IPS-18a (cell line): ENCODE measurements around the gene PREX1.

ENCODE experiments used
- H3K27ac ChIP-seq: one replicate; pipeline ENCODE4 v1.5.1; 2013; ENCODE audit warnings: low read length
- H3K27me3 ChIP-seq: one replicate; pipeline ENCODE4 v1.6.1; 2013; ENCODE audit warnings: mild to moderate bottlenecking, low read length; ENCODE audit not compliant: control insufficient read depth, insufficient read depth
- H3K36me3 ChIP-seq: one replicate; pipeline ENCODE4 v1.6.1; 2013; ENCODE audit warnings: low read depth, low read length; ENCODE audit not compliant: control insufficient read depth
- H3K4me1 ChIP-seq: one replicate; pipeline ENCODE4 v1.6.1; 2013; ENCODE audit warnings: low read depth, low read length; ENCODE audit not compliant: control insufficient read depth
- H3K4me3 ChIP-seq: one replicate; pipeline ENCODE4 v1.5.1; 2013; ENCODE audit warnings: low read length
- H3K9ac ChIP-seq: one replicate; pipeline ENCODE4 v1.6.1; 2013; ENCODE audit warnings: mild to moderate bottlenecking, low read length, moderate library complexity
- H3K9me3 ChIP-seq: one replicate; pipeline ENCODE4 v1.6.1; 2013; ENCODE audit warnings: low read depth, low read length; ENCODE audit not compliant: control insufficient read depth

Gene PREX1

DNA sequence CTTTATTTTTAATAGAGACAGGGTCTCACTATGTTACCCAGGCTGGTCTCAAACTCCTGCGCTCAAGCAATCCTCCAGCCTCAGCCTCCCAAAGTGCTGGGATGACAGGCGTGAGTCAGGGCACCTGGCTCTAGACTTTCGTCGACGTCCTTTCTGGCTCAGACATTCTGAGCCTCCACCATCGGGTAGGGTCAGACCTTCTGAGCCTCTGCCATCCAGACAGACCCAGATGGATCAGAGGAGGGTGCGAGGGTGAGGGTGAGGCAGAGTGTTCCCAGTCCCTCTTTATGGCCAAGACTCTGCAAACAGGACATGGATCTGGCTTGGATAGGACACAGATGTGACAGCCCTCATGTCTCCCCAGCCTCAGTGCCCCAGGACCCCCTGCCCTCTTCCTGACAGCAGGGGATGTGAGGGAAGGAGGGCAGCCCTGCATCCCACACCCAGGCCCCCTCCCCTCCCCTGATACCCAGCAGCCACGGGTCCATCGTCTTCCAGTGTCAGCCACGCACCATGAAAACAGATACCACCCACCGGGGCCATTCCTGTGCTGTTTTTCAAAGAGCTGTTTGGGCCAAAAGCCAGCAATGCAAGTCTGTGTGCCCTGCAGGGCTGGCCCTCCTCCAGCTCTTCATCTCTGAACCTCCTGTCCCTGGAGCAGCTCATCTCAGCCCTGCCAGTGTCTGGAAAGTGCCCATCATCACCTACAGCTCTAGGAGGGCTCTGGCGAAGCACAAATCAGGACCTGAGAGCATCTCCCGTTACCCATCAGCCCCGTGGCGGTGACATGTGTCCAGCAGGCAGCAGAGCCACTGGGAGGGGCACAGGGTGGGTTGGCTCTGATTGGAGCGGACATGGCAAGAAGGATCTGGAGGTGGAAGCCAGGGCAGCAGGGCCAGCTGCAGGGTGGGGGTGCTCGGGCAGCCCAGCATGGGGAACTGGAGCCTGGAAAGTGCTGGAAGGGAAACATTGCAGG lies 208.4 kb downstream of the PREX1 start:
- H3K9ac ChIP-seq, result no peak overlapping the region
- H3K27me3 ChIP-seq, result no peaks in the 10 kb centered on the region
- H3K36me3 ChIP-seq, result no peaks in the 10 kb centered on the region
- no peaks in the 10 kb centered on the region for H3K4me1 ChIP-seq
- H3K4me3 ChIP-seq, result no peak overlapping the region
- no peaks in the 10 kb centered on the region for H3K9me3 ChIP-seq
- H3K27ac ChIP-seq, result no peak overlapping the region

DNA sequence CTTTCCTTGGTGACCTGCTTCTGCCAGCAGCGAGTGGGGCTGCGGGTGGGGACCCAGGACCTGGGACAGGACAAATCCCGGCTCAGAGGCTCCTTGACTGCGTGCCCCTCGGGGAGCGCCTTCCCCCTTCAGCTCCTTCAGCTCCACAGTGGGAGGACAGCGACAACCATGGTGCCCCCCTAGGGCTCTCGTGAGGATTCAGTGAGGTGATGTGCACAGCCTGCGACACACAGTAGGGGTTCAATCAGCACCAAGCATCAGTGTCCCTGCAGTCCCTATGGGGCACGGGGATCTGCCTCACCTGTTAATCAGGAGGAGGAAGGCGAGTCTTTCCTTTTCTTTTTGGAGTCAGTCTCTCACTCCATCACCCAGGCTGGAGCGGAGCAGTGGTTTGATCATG lies 209.2 kb downstream of the PREX1 start:
- Histone ChIP-seq H3K9ac (no peak overlapping the region), H3K4me3 (no peak overlapping the region), H3K9me3 (no peaks in the 10 kb centered on the region), H3K36me3 (no peaks in the 10 kb centered on the region), H3K27ac (no peak overlapping the region), H3K27me3 (no peaks in the 10 kb centered on the region), H3K4me1 (no peaks in the 10 kb centered on the region)

DNA sequence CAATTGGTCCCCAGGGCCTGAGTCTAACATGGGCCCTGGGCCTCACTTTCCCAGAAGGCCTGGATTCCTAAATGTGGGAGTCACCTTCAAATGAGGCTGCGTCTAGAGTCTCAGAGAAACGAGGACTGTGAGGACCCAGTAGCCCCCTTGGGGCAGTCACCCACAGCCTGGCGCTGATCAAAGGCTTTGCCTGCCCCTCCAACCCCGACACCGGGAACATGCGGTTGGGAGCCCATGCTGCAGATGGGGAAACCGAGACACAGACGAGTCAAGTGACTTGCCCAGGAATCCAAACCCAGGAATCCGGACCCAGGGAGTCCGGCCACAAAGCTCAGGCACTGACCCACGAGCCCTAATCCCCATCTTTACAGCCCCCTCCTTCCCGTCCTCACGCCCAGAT lies 209.7 kb downstream of the PREX1 start:
- H3K27ac ChIP-seq, result no peak overlapping the region
- no peaks in the 10 kb centered on the region for H3K27me3 ChIP-seq
- H3K9ac ChIP-seq, result no peak overlapping the region
- H3K4me1 ChIP-seq, result no peaks in the 10 kb centered on the region
- H3K36me3 ChIP-seq, result no peaks in the 10 kb centered on the region
- H3K4me3 ChIP-seq, result no peak overlapping the region
- H3K9me3 ChIP-seq, result no peaks in the 10 kb centered on the region

GRCh38 chr20:48617481-48617880 lies 210.3 kb downstream of the PREX1 start:
- Histone ChIP-seq H3K4me3 (no peak overlapping the region), H3K9ac (no peak overlapping the region), H3K36me3 (no peaks in the 10 kb centered on the region), H3K4me1 (no peaks in the 10 kb centered on the region), H3K9me3 (no peaks in the 10 kb centered on the region), H3K27me3 (no peaks in the 10 kb centered on the region), H3K27ac (no peak overlapping the region)

GRCh38 chr20:48616481-48616880 lies 211.3 kb downstream of the PREX1 start:
- Histone ChIP-seq H3K4me1 (no peaks in the 10 kb centered on the region), H3K36me3 (no peaks in the 10 kb centered on the region), H3K4me3 (no peak overlapping the region), H3K9ac (no peak overlapping the region), H3K27ac (no peak overlapping the region), H3K27me3 (no peaks in the 10 kb centered on the region), H3K9me3 (no peaks in the 10 kb centered on the region)

GRCh38 chr20:48615871-48616270 lies 211.9 kb downstream of the PREX1 start:
- no peaks in the 10 kb centered on the region for H3K27me3 ChIP-seq
- H3K9me3 ChIP-seq, result no peaks in the 10 kb centered on the region
- no peaks in the 10 kb centered on the region for H3K4me1 ChIP-seq
- no peaks in the 10 kb centered on the region for H3K36me3 ChIP-seq
- no peak overlapping the region for H3K9ac ChIP-seq
- H3K4me3 ChIP-seq, result no peak overlapping the region
- H3K27ac ChIP-seq, result no peak overlapping the region

DNA sequence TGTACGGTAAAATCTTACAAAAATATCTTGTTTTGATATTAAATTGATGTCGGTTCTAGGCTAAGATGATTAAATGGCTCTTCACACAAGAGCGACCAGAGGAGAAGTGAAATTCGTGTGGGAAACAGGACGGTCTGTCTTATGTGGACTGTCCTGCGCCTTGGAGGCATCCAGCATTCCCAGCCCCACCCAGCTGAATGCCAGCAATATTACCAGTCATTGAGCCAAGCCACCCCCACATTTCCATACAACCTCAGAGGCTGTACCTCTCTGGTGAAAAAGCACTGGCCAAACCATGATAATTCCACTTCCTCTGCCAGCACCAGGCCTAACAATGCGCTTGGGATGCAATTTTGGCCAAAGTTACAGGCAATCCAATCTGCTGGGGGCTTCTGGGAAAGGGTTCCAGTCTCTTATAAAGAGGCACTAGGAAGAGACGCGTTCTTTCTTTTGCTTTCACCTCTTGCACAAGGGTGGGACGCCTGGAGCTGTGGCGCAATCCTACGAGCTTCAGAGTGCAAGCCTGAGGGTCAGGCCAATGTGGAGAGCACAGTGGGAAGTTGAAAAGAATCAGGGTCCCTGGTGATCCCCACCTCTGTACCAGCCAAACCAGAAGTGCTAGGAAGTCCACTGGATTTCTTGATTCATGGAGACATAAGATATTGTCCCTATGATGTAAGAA lies 213.1 kb downstream of the PREX1 start:
- Histone ChIP-seq H3K36me3 (no peaks in the 10 kb centered on the region), H3K9me3 (no peaks in the 10 kb centered on the region), H3K27ac (no peak overlapping the region), H3K9ac (no peak overlapping the region), H3K4me3 (no peak overlapping the region), H3K27me3 (no peaks in the 10 kb centered on the region), H3K4me1 (peaks cover 1% of the 10 kb centered on the region)

DNA sequence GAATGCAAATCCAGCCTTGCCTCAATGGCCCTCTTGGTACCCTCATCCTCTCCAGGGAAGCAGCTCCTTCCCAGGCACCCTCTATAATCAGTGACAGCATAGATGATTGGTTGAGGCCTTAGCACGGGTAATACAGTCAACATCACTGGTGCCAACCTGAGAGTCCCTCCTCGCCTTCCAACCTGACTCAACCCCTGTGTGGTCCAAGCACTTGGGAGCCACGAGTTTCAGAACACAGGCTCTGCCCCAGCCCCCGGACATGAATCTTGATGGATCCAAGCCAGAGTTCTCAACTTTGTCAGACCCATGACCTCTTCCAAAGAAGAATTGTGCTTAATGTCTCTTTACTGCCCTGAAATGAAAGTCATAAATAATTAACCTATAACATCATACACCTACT lies 213.9 kb downstream of the PREX1 start:
- no peak overlapping the region for H3K27ac ChIP-seq
- H3K4me3 ChIP-seq, result no peak overlapping the region
- H3K36me3 ChIP-seq, result no peaks in the 10 kb centered on the region
- H3K27me3 ChIP-seq, result no peaks in the 10 kb centered on the region
- H3K4me1 ChIP-seq, result peaks cover 4% of the 10 kb centered on the region
- no peaks in the 10 kb centered on the region for H3K9me3 ChIP-seq
- H3K9ac ChIP-seq, result no peak overlapping the region

GRCh38 chr20:48612335-48612734 lies 215.5 kb downstream of the PREX1 start:
- no peaks in the 10 kb centered on the region for H3K27me3 ChIP-seq
- H3K9ac ChIP-seq, result no peak overlapping the region
- H3K27ac ChIP-seq, result no peak overlapping the region
- H3K4me1 ChIP-seq, result peaks cover 4% of the 10 kb centered on the region
- H3K36me3 ChIP-seq, result no peaks in the 10 kb centered on the region
- no peak overlapping the region for H3K4me3 ChIP-seq
- H3K9me3 ChIP-seq, result no peaks in the 10 kb centered on the region

DNA sequence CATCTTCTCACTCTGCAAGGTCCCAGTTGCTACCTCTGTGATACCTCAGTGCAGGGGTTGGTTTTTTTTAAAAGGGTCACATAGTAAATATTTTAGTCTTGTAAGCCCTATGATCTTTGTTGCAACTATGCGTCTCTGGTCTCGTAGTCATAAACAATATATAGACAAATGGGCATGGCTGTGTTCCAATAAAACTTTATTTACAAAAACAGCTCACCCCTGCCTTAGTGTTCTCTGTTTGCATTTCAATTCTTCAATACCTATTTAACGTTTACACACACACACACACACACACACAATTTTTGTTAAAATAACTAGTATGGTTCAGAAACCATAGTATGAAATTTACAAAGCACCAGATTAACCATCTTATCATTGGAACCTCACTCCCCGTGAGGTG lies 216.8 kb downstream of the PREX1 start:
- Histone ChIP-seq H3K4me3 (no peak overlapping the region), H3K9ac (no peak overlapping the region), H3K27ac (no peak overlapping the region), H3K27me3 (no peaks in the 10 kb centered on the region), H3K36me3 (no peaks in the 10 kb centered on the region), H3K4me1 (peaks cover 4% of the 10 kb centered on the region), H3K9me3 (no peaks in the 10 kb centered on the region)

GRCh38 chr20:48609491-48609978 lies 218.3 kb downstream of the PREX1 start:
- no peaks in the 10 kb centered on the region for H3K27me3 ChIP-seq
- no peak overlapping the region for H3K27ac ChIP-seq
- no peaks in the 10 kb centered on the region for H3K36me3 ChIP-seq
- no peaks in the 10 kb centered on the region for H3K9me3 ChIP-seq
- H3K9ac ChIP-seq, result no peak overlapping the region
- peaks cover 4% of the 10 kb centered on the region for H3K4me1 ChIP-seq
- no peak overlapping the region for H3K4me3 ChIP-seq
